HCT116 (cell line): ENCODE results near the gene LHFPL6. TPM values are rescaled to one million over a fixed set of nuclear protein-coding genes. Genes with fewer than 3 reads are reported as not detected.

Experiments used
- ATAC-seq: fragments of 200-7000 bp; cut with Tn5 transposase; 2 replicates; pipeline ENCODE4 v1.9.1; 2020; ENCODE audit warnings: mild to moderate bottlenecking, moderate library complexity
- BruUV-seq: library from RNA; stranded (reverse); fragments of 400-500 nt; replicated peaks from 2 replicates; lab custom pipeline; 2021; lab: Mats Ljungman, UMichigan
- CTCF ChIA-PET: fragments of 300-600 bp; sonication (Branson Sonifier 250); formaldehyde crosslinking; loops from one replicate; lab custom pipeline; 2021; ENCODE audit warnings: antibody characterized with exemption; lab: Charles Lee
- POLR2A ChIA-PET: fragments of 300-600, 350-600 bp; sonication (Branson Sonifier 250); formaldehyde crosslinking; loops from one replicate; lab custom pipeline; 2021; ENCODE audit warnings: antibody characterized with exemption; lab: Charles Lee
- RAD21 ChIA-PET, 2 experiments: fragments of 300-600 bp; sonication (Branson Sonifier 250); formaldehyde crosslinking; loops; one replicate each; lab custom pipeline; 2023; ENCODE audit warnings: low total read pairs in 2 of 2; ENCODE audit not compliant: uncharacterized antibody in 2 of 2, unreplicated experiment in 2 of 2, low non-redundant PET in 1 of 2; lab: Charles Lee
- DNase-seq: peaks from one replicate; pipeline ENCODE4 v3.0.0-alpha.2; 2010; ENCODE audit warnings: low read depth, low spot score
- H2AFZ ChIP-seq: fragments of 200-600 bp; shearing (Covaris generic), sonication (generic); 2 replicates; pipeline ENCODE4 v1.6.1; 2017; ENCODE audit warnings: low read depth, mixed run types, mixed read lengths, antibody characterized with exemption, low read length; ENCODE audit not compliant: poor library complexity, severe bottlenecking
- H3K27ac ChIP-seq: 2 replicates; pipeline ENCODE4 v1.5.1; 2012; ENCODE audit warnings: low read depth, low read length
- H3K27me3 ChIP-seq: fragments of 200-600 bp; sonication (generic); 2 replicates; pipeline ENCODE4 v1.6.1; 2016; ENCODE audit warnings: mixed run types, low read length, mixed read lengths; ENCODE audit not compliant: insufficient read depth
- H3K36me3 ChIP-seq, 2 experiments: fragments of 200-500 bp in 1 of 2; fragments of 200-600 bp in 1 of 2; sonication (Bioruptor generic) in 1 of 2; sonication (generic) in 1 of 2; 2 replicates each; pipeline versions ENCODE4 v1.5.1 to v1.6.1; 2014 to 2016; ENCODE audit warnings: low read length in 2 of 2, inconsistent platforms in 1 of 2, mixed read lengths in 1 of 2, mixed run types in 1 of 2; ENCODE audit not compliant: insufficient read depth in 2 of 2, control insufficient read depth in 1 of 2
- H3K4me1 ChIP-seq, 2 experiments: fragments of 200-600 bp in 1 of 2; sonication (generic) in 1 of 2; 2 replicates each; pipeline versions ENCODE4 v1.5.1 to v1.6.1; 2012 to 2017; ENCODE audit warnings: low read length in 2 of 2, inconsistent platforms in 1 of 2, mild to moderate bottlenecking in 1 of 2, mixed read lengths in 1 of 2, mixed run types in 1 of 2, moderate library complexity in 1 of 2; ENCODE audit not compliant: insufficient read depth in 2 of 2, control insufficient read depth in 1 of 2
- H3K4me2 ChIP-seq: fragments of 200-600 bp; sonication (generic); 2 replicates; pipeline ENCODE4 v1.6.1; 2017; ENCODE audit warnings: mixed run types, low read length, mixed read lengths
- H3K4me3 ChIP-seq, 2 experiments: fragments of 200-600 bp in 1 of 2; sonication (generic) in 1 of 2; replicated peaks in 1 of 2; 2 replicates each; pipeline ENCODE4 v1.5.1; 2011 to 2016; ENCODE audit warnings: low read length in 2 of 2, control low read depth in 1 of 2, low read depth in 1 of 2, mild to moderate bottlenecking in 1 of 2, mixed read lengths in 1 of 2, mixed run types in 1 of 2
- H3K79me2 ChIP-seq: fragments of 200-600 bp; sonication (generic); 2 replicates; pipeline ENCODE4 v1.6.1; 2017; ENCODE audit warnings: mild to moderate bottlenecking, mixed run types, low read length, moderate library complexity, mixed read lengths; ENCODE audit not compliant: insufficient read depth
- H3K9ac ChIP-seq: fragments of 200-600 bp; sonication (generic); 2 replicates; pipeline ENCODE4 v1.6.1; 2016; ENCODE audit warnings: low read length, mixed read lengths
- H3K9me2 ChIP-seq: fragments of 200-600 bp; sonication (generic), shearing (Covaris generic); 2 replicates; pipeline ENCODE4 v1.6.1; 2017; ENCODE audit warnings: mixed run types, mild to moderate bottlenecking, moderate library complexity; ENCODE audit not compliant: insufficient read depth
- H3K9me3 ChIP-seq, 2 experiments: fragments of 200-500 bp in 1 of 2; fragments of 200-600 bp in 1 of 2; sonication (Bioruptor generic) in 1 of 2; sonication (generic) in 1 of 2; 2 replicates each; pipeline ENCODE4 v1.6.1; 2014 to 2017; ENCODE audit warnings: low read length in 2 of 2, mixed read lengths in 2 of 2, inconsistent platforms in 1 of 2, low read depth in 1 of 2, mild to moderate bottlenecking in 1 of 2, mixed run types in 1 of 2, moderate library complexity in 1 of 2; ENCODE audit not compliant: control insufficient read depth in 1 of 2, insufficient read depth in 1 of 2
- H4K20me1 ChIP-seq: fragments of 200-600 bp; sonication (generic), shearing (Covaris generic); 2 replicates; pipeline ENCODE4 v1.6.1; 2017; ENCODE audit warnings: mixed run types, mild to moderate bottlenecking, moderate library complexity; ENCODE audit not compliant: insufficient read depth
- ATF3 ChIP-seq: IDR thresholded peaks from 2 replicates; pipeline ENCODE4 v1.6.1; 2012
- CBX3 ChIP-seq: IDR thresholded peaks from 2 replicates; pipeline ENCODE4 v1.6.1; 2012; ENCODE audit warnings: low read depth
- EGR1 ChIP-seq: IDR thresholded peaks from 2 replicates; pipeline ENCODE4 v1.6.1; 2012; ENCODE audit warnings: low read depth
- EZH2 ChIP-seq: fragments of 200-600 bp; sonication (generic); IDR thresholded peaks from 2 replicates; pipeline ENCODE4 v1.6.1; 2017; ENCODE audit warnings: antibody characterized with exemption, mixed run types
- EZH2phosphoT487 ChIP-seq: fragments of 200-600 bp; IDR thresholded peaks from 2 replicates; pipeline ENCODE4 v1.6.1; 2018; ENCODE audit warnings: antibody characterized with exemption, borderline replicate concordance
- FOSL1 ChIP-seq: IDR thresholded peaks from 2 replicates; pipeline ENCODE4 v1.6.1; 2012; ENCODE audit warnings: low read depth
- JUND ChIP-seq: IDR thresholded peaks from 2 replicates; pipeline ENCODE4 v1.6.1; 2012
- MAX ChIP-seq: IDR thresholded peaks from 2 replicates; pipeline ENCODE4 v1.6.1; 2012
- POLR2A ChIP-seq: IDR thresholded peaks from 2 replicates; pipeline ENCODE4 v1.7.0; 2011; ENCODE audit warnings: borderline replicate concordance; ENCODE audit not compliant: insufficient read depth, insufficient read length; ENCODE audit errors: extremely low read depth
- POLR2AphosphoS5 ChIP-seq: IDR thresholded peaks from 2 replicates; pipeline ENCODE4 v1.6.1; 2011; ENCODE audit warnings: mild to moderate bottlenecking, low read depth, low read length, moderate library complexity
- RAD21 ChIP-seq: IDR thresholded peaks from 2 replicates; pipeline ENCODE4 v1.6.1; 2012; ENCODE audit warnings: low read depth, mild to moderate bottlenecking
- REST ChIP-seq: IDR thresholded peaks from 2 replicates; pipeline ENCODE4 v1.6.1; 2012; ENCODE audit warnings: low read depth
- SIN3A ChIP-seq: IDR thresholded peaks from 2 replicates; pipeline ENCODE4 v1.6.1; 2012; ENCODE audit warnings: low read depth
- SP1 ChIP-seq: IDR thresholded peaks from 2 replicates; pipeline ENCODE4 v1.6.1; 2012; ENCODE audit warnings: low read depth
- SRF ChIP-seq: IDR thresholded peaks from 2 replicates; pipeline ENCODE4 v1.6.1; 2012; ENCODE audit warnings: low read depth
- TCF7L2 ChIP-seq: IDR thresholded peaks from 2 replicates; pipeline ENCODE4 v1.7.0; 2011; ENCODE audit warnings: borderline replicate concordance, inconsistent platforms; ENCODE audit not compliant: insufficient read depth, insufficient read length; ENCODE audit errors: extremely low read depth
- YY1 ChIP-seq: IDR thresholded peaks from 2 replicates; pipeline ENCODE4 v1.6.1; 2011; ENCODE audit warnings: low read length, low read depth, moderate library complexity, mild to moderate bottlenecking; ENCODE audit not compliant: insufficient replicate concordance; ENCODE audit errors: extremely low read depth
- ZBTB33 ChIP-seq: IDR thresholded peaks from 2 replicates; pipeline ENCODE4 v1.6.1; 2011; ENCODE audit warnings: mild to moderate bottlenecking, low read length, moderate library complexity; ENCODE audit not compliant: insufficient replicate concordance; ENCODE audit errors: extremely low read depth
- ZFX ChIP-seq: fragments of 450-650 bp; IDR thresholded peaks from 2 replicates; pipeline ENCODE4 v1.6.1; 2017
- ZNF274 ChIP-seq: fragments of 200-500 bp; sonication (Bioruptor generic); IDR thresholded peaks from 2 replicates; pipeline ENCODE4 v1.6.1; 2014; ENCODE audit warnings: mild to moderate bottlenecking, low read depth, low read length, inconsistent platforms
- intact Hi-C: fragments of 100-400 bp; cut with micrococcal nuclease; formaldehyde crosslinking; loops from 2 replicates; pipeline ENCODE4 v1.10.0; 2022
- total RNA-seq: library from RNA; stranded (reverse); gene quantifications from one replicate; pipeline ENCODE4 v1.2.1, GENCODE V29; 2021; ENCODE audit not compliant: unreplicated experiment

Gene LHFPL6
- total RNA-seq, 1 experiment from 2014 or later, result 0.22 TPM

GRCh38 chr13:39538816-39539790 is 63.9 kb downstream of the LHFPL6 start:
- no peak overlapping the region for H2AFZ ChIP-seq
- CTCF ChIA-PET, result no interaction called here
- H4K20me1 ChIP-seq, result no peaks in the 10 kb centered on the region
- TF ChIP-seq REST (no peak), TCF7L2 (no peak), ZNF274 (no peak), SIN3A (no peak), SRF (no peak), EZH2phosphoT487 (no peak), POLR2AphosphoS5 (no peak), SP1 (no peak), YY1 (no peak), CBX3 (no peak), MAX (no peak), ZBTB33 (no peak), ZFX (no peak), EGR1 (no peak), JUND (no peak), POLR2A (no peak), ATF3 (no peak), RAD21 (no peak), FOSL1 (no peak), EZH2 (no peak)
- TF ChIP-seq, all 23 proteins: peak for 0
- no peak overlapping the region for H3K4me2 ChIP-seq
- H3K9me3 ChIP-seq, result no peaks in the 10 kb centered on the region
- no peak overlapping the region for H3K9ac ChIP-seq
- ChIA-PET RAD21 (no interaction called here), POLR2A (no interaction called here)
- no peak for ATAC-seq
- no peaks in the 10 kb centered on the region for H3K9me2 ChIP-seq
- H3K79me2 ChIP-seq, result no peaks in the 10 kb centered on the region
- BruUV-seq, result no TSS peak
- peaks cover 8% of the 10 kb centered on the region; the same call in 1 of the 2 replicates for H3K27me3 ChIP-seq
- no peak overlapping the region for H3K27ac ChIP-seq
- intact Hi-C loops, result no loop called here
- H3K4me1 ChIP-seq, result no peaks in the 10 kb centered on the region
- H3K4me3 ChIP-seq, result no peak overlapping the region
- H3K36me3 ChIP-seq, result no peaks in the 10 kb centered on the region
- DNase-seq, result no peak
